ENCODE data around the gene CHD3.

Gene CHD3

GRCh38 chr17:7903154-7904103 lies 14.8 kb downstream of the CHD3 start:
- peak; percentile 99 for DNase-seq

GRCh38 chr17:7909089-7909488 lies 20.5 kb downstream of the CHD3 start:
- DNase-seq, result no peak

- no peak for DNase-seq
Measured at GRCh38 chr17:7910281-7910680, 21.7 kb downstream of the CHD3 start.

GRCh38 chr17:7910711-7911110 lies 22.1 kb downstream of the CHD3 start:
- no peak for DNase-seq

- no peak for DNase-seq
Measured at GRCh38 chr17:7911116-7911515, 22.5 kb downstream of the CHD3 start.

GRCh38 chr17:7912927-7913524 lies 24.4 kb downstream of the CHD3 start:
- peak; percentile 59 for DNase-seq

- no peak for DNase-seq
Measured at GRCh38 chr17:7915179-7915610, 26.6 kb downstream of the CHD3 start.

- peak; percentile 98 for DNase-seq
Measured at GRCh38 chr17:7915611-7916384, 27.2 kb downstream of the CHD3 start, which contains the start of gene RNF227. TSS of gene RNF227 (minus strand) at chr17:7916289. CDS start at chr17:7916195, 94 bp downstream.

- no peak for DNase-seq
Measured at GRCh38 chr17:7916385-7916682, 27.7 kb downstream of the CHD3 start.

- no peak for DNase-seq
Measured at GRCh38 chr17:7916808-7917207, 28.2 kb downstream of the CHD3 start.

- DNase-seq, result peak; percentile 28
Measured at GRCh38 chr17:7922269-7922844, 33.8 kb downstream of the CHD3 start.

- DNase-seq, result peak; percentile 56
Measured at GRCh38 chr17:7922845-7923628, 34.4 kb downstream of the CHD3 start.

GRCh38 chr17:7927596-7927995 lies 39.0 kb downstream of the CHD3 start:
- DNase-seq, result no peak

- no peak for DNase-seq
Measured at GRCh38 chr17:7929158-7930023, 40.8 kb downstream of the CHD3 start, which contains the start of gene KCNAB3. TSS of gene KCNAB3 (minus strand) at chr17:7929856. CDS start at chr17:7929435, 421 bp downstream.

GRCh38 chr17:7930841-7931631 lies 42.4 kb downstream of the CHD3 start:
- no peak for DNase-seq

- DNase-seq, result peak; percentile 96
Measured at GRCh38 chr17:7931709-7932482, 43.3 kb downstream of the CHD3 start, which contains the start of the genes CNTROB and TRAPPC1. TSS of gene CNTROB (plus strand) at chr17:7932206. CDS start at chr17:7933080, 874 bp downstream. TSS of gene TRAPPC1 (minus strand) at chr17:7931946. CDS start at chr17:7931829, 117 bp downstream.

- no peak for DNase-seq
Measured at GRCh38 chr17:7932483-7932891, 43.9 kb downstream of the CHD3 start.

- peak; percentile 23 for DNase-seq
Measured at GRCh38 chr17:7932949-7933348, 44.4 kb downstream of the CHD3 start.

GRCh38 chr17:7935859-7936258 lies 47.3 kb downstream of the CHD3 start:
- no peak for DNase-seq

Data from DMS79 (cell line).